ENCODE measurements around the gene EHMT1.

EHMT1 gene

DNA sequence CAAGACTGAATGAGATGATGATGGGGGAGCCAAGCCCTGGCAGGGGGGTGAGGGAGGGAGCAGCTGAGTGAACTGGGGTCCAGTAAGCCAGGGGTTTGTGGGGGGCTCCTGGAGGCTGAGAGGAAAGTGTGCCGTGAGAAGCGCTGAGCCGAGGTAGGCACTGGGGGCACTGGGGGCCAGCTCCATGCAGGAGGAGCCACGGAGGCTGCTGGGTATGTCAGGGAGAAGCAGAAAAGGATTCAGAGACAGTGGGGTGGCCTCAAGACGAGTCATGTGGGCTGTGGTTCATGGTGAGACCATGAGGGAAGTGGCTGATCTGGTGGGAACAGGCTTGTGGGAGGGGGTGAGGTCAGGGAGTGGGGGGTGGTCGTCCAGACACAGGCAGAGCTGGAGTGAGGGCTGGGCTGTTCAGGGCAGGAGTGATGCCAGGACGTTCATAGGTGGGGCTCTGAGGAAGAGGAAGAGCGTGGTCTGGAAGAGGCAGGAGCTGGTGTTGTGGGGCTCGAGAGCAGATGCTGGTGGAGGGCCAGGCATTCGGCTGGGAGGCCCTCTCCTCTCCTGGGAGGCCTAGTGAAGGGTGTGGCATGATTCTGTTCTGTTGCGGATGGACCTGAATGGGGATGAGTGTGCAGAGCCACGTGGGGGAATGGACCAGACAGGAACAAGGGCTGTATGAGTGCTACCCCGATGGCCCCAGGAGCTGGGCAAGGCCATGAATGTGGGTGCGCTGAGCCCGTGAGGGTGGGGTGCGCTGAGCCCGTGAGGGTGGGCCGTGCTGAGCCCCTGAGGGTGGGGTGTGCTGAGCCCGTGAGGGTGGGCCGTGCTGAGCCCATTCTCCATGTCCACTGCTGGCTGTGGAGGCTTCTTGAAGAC, 166.1 kb downstream of the EHMT1 start:
- ChIA-PET POLR2A (ENCODE audit: low non-redundant PET) (no interaction called here), CTCF (interaction anchor here (0.5 to 0.6 kb wide), 2 partner anchors 27 to 364 kb away, joined by 3 to 4 read pairs; no protein-coding TSS in a partner anchor)
- no peak for DNase-seq (ENCODE audit: low spot score)
- TF ChIP-seq, protein P1, sequence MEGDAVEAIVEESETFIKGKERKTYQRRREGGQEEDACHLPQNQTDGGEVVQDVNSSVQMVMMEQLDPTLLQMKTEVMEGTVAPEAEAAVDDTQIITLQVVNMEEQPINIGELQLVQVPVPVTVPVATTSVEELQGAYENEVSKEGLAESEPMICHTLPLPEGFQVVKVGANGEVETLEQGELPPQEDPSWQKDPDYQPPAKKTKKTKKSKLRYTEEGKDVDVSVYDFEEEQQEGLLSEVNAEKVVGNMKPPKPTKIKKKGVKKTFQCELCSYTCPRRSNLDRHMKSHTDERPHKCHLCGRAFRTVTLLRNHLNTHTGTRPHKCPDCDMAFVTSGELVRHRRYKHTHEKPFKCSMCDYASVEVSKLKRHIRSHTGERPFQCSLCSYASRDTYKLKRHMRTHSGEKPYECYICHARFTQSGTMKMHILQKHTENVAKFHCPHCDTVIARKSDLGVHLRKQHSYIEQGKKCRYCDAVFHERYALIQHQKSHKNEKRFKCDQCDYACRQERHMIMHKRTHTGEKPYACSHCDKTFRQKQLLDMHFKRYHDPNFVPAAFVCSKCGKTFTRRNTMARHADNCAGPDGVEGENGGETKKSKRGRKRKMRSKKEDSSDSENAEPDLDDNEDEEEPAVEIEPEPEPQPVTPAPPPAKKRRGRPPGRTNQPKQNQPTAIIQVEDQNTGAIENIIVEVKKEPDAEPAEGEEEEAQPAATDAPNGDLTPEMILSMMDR (conservative IDR thresholded peaks at IDR 0.05; ENCODE audit: low read depth), result no peak
- H3K27ac ChIP-seq, result peak overlapping the region; percentile 4; the same call in 1 of the 2 replicates

DNA sequence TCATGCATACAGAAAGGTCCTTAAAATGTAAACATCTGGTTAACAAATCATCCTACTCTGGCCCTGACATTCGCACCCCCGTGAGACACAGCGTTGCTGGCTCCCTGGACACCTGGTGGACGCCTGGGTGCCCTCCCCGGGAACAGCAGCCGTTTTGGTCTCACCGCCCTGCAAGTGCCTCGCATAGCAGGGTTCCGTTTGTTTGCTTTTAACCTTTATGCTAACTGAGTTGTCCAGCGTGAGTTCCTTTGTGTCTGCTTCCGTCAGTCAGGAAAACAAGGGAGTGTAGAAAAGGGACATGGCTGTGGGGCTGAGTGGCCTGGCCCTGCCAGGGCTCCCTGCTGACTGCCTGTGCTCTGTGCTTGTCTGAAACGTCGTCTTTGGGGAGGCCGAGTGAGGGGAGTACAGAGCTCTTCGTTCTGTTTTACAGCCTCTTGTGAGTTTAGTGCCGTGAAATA, 166.9 kb downstream of the EHMT1 start:
- ChIA-PET CTCF (no interaction called here), POLR2A (ENCODE audit: low non-redundant PET) (no interaction called here)
- peak overlapping the region; percentile 4; the same call in 1 of the 2 replicates for H3K27ac ChIP-seq
- DNase-seq (ENCODE audit: low spot score), result no peak
- TF ChIP-seq, protein P1 (conservative IDR thresholded peaks at IDR 0.05; ENCODE audit: low read depth), result no peak

DNA sequence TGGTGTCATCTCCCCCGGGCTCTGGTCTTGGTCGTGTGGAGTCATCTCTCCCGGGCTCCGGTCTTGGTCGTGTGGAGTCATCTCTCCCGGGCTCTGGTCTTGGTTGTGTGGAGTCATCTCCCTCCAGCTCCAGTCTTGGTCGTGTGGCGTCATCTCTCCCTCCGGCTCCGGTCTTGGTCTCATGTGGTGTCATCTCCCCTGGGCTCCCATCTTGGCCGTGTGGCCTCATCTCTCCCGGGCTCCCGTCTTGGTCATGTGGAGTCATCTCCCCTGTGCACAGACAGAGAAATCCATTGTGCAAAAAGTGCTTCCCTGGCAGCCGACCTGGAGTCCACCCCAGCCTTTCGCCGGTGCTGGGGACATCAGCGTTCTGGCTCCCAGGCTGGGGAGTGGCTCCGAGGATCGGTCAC, 167.7 kb downstream of the EHMT1 start:
- POLR2A ChIA-PET (ENCODE audit: low non-redundant PET), result no interaction called here
- no peak for DNase-seq (ENCODE audit: low spot score)
- CTCF ChIA-PET, result no interaction called here
- TF ChIP-seq, protein P1 (conservative IDR thresholded peaks at IDR 0.05; ENCODE audit: low read depth), result no peak
- H3K27ac ChIP-seq, result no peak overlapping the region

DNA sequence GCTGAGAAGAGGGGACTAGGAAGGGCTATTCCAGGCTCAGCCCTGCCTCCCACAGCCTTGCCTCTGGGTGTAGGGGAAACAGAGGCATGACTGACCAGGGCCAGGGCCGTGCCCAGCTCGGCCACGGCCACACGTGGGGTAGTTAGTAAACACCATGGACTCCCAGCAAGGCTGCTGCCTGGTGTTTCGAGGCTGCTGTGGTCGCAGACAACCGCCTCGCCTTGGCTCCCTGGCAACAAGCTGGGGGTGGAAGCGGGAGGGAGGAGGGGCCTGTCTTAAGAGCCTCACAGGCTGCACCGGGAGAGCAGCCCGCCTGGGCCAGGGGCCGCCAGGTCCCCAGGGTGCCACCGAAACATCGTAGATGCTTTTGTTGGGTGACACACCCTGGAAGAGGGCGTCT, 168.6 kb downstream of the EHMT1 start:
- ChIA-PET POLR2A (ENCODE audit: low non-redundant PET) (no interaction called here), CTCF (interaction anchor here (0.7 kb wide), 1 partner anchor 252 kb away, joined by 3 read pairs; no protein-coding TSS in a partner anchor)
- H3K27ac ChIP-seq, result no peak overlapping the region
- TF ChIP-seq, protein P1 (conservative IDR thresholded peaks at IDR 0.05; ENCODE audit: low read depth), result no peak
- no peak for DNase-seq (ENCODE audit: low spot score)

DNA sequence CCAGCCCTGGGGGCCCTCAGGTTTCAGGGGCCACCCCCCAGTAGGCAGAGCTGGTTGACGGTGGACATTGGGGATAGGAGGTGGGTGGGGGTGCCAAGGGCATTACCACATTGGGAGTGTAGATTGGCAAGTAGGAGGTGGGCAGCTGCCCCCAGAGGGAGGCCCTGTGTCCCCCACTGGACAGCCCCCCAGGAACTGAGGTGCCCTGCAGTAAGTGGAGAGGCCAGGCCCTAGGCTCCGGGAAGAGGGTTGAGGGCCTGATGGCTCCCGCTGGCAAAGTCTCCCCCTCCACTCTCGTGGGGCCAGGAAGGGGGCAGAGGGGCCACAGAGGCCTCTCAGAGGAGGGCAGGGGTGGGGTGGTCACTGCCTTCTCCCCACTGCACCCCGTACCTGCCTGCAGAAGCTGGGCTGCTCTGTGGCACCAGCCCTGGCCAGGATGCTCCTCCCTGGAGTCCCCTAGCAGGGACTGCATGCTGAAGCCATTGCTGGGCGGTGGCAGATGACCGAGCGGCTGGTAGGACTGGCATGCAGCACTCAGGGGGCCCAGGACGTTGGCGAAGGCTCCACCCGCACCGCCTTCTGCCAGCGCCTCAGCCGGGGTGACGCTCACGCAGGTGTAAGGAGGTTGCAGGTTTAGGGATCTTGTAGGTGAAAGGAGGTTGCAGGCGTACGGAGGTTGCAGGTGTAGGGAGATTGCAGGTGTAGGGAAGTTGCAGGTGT, 169.1 kb downstream of the EHMT1 start:
- H3K27ac ChIP-seq, result no peak overlapping the region
- TF ChIP-seq, protein P1 (conservative IDR thresholded peaks at IDR 0.05; ENCODE audit: low read depth), result no peak
- ChIA-PET CTCF (interaction anchor here (0.7 kb wide), 2 partner anchors 13 to 253 kb away, joined by 3 read pairs; no protein-coding TSS in a partner anchor), POLR2A (ENCODE audit: low non-redundant PET) (no interaction called here)
- no peak for DNase-seq (ENCODE audit: low spot score)

DNA sequence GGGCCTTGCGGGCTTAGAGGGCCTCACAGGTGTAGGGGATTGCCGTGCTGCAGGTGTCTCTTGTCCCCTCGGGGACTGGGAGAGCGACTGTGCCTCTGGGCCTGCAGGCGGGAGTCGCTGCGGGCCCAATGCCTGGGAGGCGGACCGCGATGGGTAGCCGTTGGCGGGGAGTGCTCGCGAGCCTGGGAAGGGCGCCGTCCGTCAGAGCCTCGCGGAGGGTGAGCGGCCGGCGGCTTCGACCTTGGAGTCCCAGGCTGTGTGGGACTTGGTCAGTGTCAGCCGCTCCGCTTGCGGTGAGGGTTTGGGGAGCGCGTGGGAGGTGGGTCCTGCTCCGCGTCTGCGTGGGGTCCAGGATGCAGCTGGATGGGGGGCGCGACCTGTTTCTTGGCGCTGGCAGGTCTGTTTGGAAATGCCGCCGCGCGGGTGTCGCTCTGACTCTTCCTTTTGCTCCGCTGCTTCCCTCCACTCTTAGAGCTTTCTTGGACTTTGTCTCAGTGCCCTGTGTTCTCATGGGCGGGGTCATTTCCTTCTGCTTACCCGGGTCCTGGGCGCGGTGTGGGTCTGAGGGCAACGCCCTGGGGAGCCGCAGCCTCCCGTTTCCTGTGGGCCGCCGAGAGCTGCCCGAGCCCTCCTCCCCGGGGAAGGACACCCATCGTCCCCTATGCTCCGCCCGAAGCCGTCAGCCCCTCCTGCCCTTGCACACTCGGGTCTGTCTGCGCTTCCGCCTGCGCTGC, 169.9 kb downstream of the EHMT1 start:
- no peak overlapping the region; the same call in 1 of the 2 replicates for H3K27ac ChIP-seq
- DNase-seq (ENCODE audit: low spot score), result no peak
- ChIA-PET POLR2A (ENCODE audit: low non-redundant PET) (no interaction called here), CTCF (interaction anchor here (0.7 kb wide), 1 partner anchor 14 kb away, joined by 3 read pairs; no protein-coding TSS in a partner anchor)
- TF ChIP-seq, protein P1 (conservative IDR thresholded peaks at IDR 0.05; ENCODE audit: low read depth), result no peak

All from RWPE1 (cell line).